HepG2 (cell line): Measurements from ENCODE around the gene PDZD2. TPM values are rescaled to one million over a fixed set of nuclear protein-coding genes. Genes with fewer than 3 reads are reported as not detected.

Experiments
- ATAC-seq: fragments of 200-7000 bp; cut with Tn5 transposase; 3 replicates; pipeline ENCODE4 v1.9.1; 2020; ENCODE audit warnings: mild to moderate bottlenecking, moderate library complexity
- BruUV-seq: library from RNA; stranded (reverse); fragments of 400-500 nt; replicated peaks from 2 replicates; lab custom pipeline; 2021; lab: Mats Ljungman, UMichigan
- CTCF ChIA-PET: fragments of 300-600 bp; formaldehyde crosslinking; extraction: SDS; loops from one replicate; lab custom pipeline; 2021; ENCODE audit warnings: low total read pairs, inconsistent platforms, low intra/inter-chr PET ratio; lab: Yijun Ruan, JAX
- POLR2A ChIA-PET: fragments of 350-600 bp; sonication (Branson Sonifier 250); formaldehyde crosslinking; loops from one replicate; lab custom pipeline; 2020; ENCODE audit warnings: antibody characterized with exemption, inconsistent platforms; lab: Yijun Ruan, JAX
- DNase-seq: peaks from one replicate; pipeline ENCODE4 v3.0.0-alpha.2; 2015; ENCODE audit warnings: low spot score
- FAIRE-seq: peaks from 3 replicates; lab custom pipeline; 2011; peaks lifted over from hg19 to GRCh38; lab: Jason Lieb, UNC
- H2AFZ ChIP-seq: one replicate; pipeline ENCODE4 v1.6.1; 2011; ENCODE audit warnings: low read length, inconsistent platforms
- H3K27ac ChIP-seq: fragments of 300-600 bp; 3 replicates; pipeline ENCODE4 v1.8.0; 2011; ENCODE audit warnings: mixed run types, mild to moderate bottlenecking, mixed read lengths, low read length, inconsistent platforms; ENCODE audit not compliant: insufficient read depth; ENCODE audit errors: extremely low read length
- H3K27me3 ChIP-seq, 2 experiments: fragments of 200-600 bp in 1 of 2; 2 replicates in 1 of 2; 3 replicates in 1 of 2; pipeline versions ENCODE4 v1.6.0 to v1.8.0; 2011; ENCODE audit warnings: low read length in 2 of 2, mild to moderate bottlenecking in 2 of 2, moderate library complexity in 2 of 2, inconsistent platforms in 1 of 2; ENCODE audit not compliant: insufficient read depth in 2 of 2, control insufficient read depth in 1 of 2
- H3K36me3 ChIP-seq, 2 experiments: fragments of 200-600 bp in 1 of 2; replicated peaks in 1 of 2; 2 replicates in 1 of 2; 3 replicates in 1 of 2; pipeline versions ENCODE4 v1.5.1 to v1.8.0; 2011; ENCODE audit warnings: low read length in 2 of 2, inconsistent platforms in 1 of 2; ENCODE audit not compliant: insufficient read depth in 2 of 2, control insufficient read depth in 1 of 2
- H3K4me1 ChIP-seq: 2 replicates; pipeline ENCODE4 v1.5.1; 2012; ENCODE audit warnings: low read length, inconsistent platforms; ENCODE audit not compliant: insufficient read depth
- H3K4me2 ChIP-seq: 2 replicates; pipeline ENCODE4 v1.6.0; 2011; ENCODE audit warnings: low read depth, low read length, inconsistent platforms
- H3K4me3 ChIP-seq, 3 experiments: fragments of 200-600 bp in 1 of 3; sonication (generic), shearing (Covaris generic) in 1 of 3; replicated peaks in 1 of 3; 2 replicates each; pipeline ENCODE4 v1.5.1; 2011 to 2016; ENCODE audit warnings: low read length in 3 of 3, inconsistent platforms in 2 of 3, low read depth in 2 of 3, mild to moderate bottlenecking in 2 of 3, control low read depth in 1 of 3, mixed read lengths in 1 of 3; ENCODE audit not compliant: insufficient read depth in 1 of 3
- H3K79me2 ChIP-seq: one replicate; pipeline ENCODE4 v1.6.1; 2011; ENCODE audit warnings: low read length, inconsistent platforms; ENCODE audit not compliant: insufficient read depth
- H3K9ac ChIP-seq: 2 replicates; pipeline ENCODE4 v1.6.0; 2011; ENCODE audit warnings: mild to moderate bottlenecking, low read depth, low read length, inconsistent platforms; ENCODE audit not compliant: insufficient read depth
- H3K9me3 ChIP-seq: 2 replicates; pipeline ENCODE4 v1.5.1; 2012; ENCODE audit warnings: mild to moderate bottlenecking, low read length
- H4K20me1 ChIP-seq: 2 replicates; pipeline ENCODE4 v1.6.0; 2011; ENCODE audit warnings: inconsistent platforms, mild to moderate bottlenecking, low read length, moderate library complexity; ENCODE audit not compliant: insufficient read depth
- KLF6 ChIP-seq: IDR thresholded peaks from 2 replicates; pipeline ENCODE4 v1.8.0; 2016; ENCODE audit warnings: missing biosample characterization, missing genetic modification reagents
- SMC3 ChIP-seq: IDR thresholded peaks from 2 replicates; pipeline ENCODE4 v1.6.1; 2011; ENCODE audit warnings: low read length, improper control_type of control experiment
- SRY ChIP-seq: sonication (generic); formaldehyde crosslinking; IDR thresholded peaks from 2 replicates; pipeline ENCODE4 v1.8.0; 2022; ENCODE audit warnings: mild to moderate bottlenecking, missing genetic modification reagents
- ZNF777 ChIP-seq: sonication (generic); formaldehyde crosslinking; IDR thresholded peaks from 2 replicates; pipeline ENCODE4 v1.4.0; 2020; ENCODE audit warnings: missing genetic modification reagents
- WGBS: methylation state at CpG from one replicate; pipeline ENCODE4 v1.1.6; 2017; ENCODE audit warnings: low lambda C conversion rate; 5-methylcytosine and 5-hydroxymethylcytosine counted together
- in situ Hi-C: cut with HindIII; loops from 2 replicates; pipeline ENCODE4 v1.10.0; 2017; ENCODE audit warnings: low pct_unique_long_range_greater_than_20kb; ENCODE audit not compliant: extremely low pct_ligation_motif_present
- intact Hi-C: fragments of 100-400 bp; cut with micrococcal nuclease; formaldehyde crosslinking; loops from one replicate; pipeline ENCODE4 v1.10.0; 2022; ENCODE audit not compliant: unreplicated experiment
- polyA plus RNA-seq, 8 experiments: library from polyadenylated mRNA; depleted of rRNA in 3 of 8; stranded (reverse) in 7 of 8; unstranded in 1 of 8; fragments of >200 nt; fragmentation: Illumina TruSeq in 4 of 8; extraction: Trizol in 4 of 8; gene quantifications; 2 replicates each; pipeline versions ENCODE4 v1.2.1 to v1.2.3, GENCODE V29; 2011 to 2016; ENCODE audit warnings: low read depth in 4 of 8, missing spikeins in 1 of 8, mixed read lengths in 1 of 8; ENCODE audit not compliant: insufficient read depth in 1 of 8
- total RNA-seq, 5 experiments: library from RNA; depleted of rRNA; stranded (reverse); fragments of >200 nt; fragmentation: Illumina TruSeq; extraction: Trizol; gene quantifications; 2 replicates each; pipeline ENCODE4 v1.2.3, GENCODE V29; 2016; ENCODE audit warnings: low read depth in 1 of 5
- TF ChIP-seq, protein P1 (sequence below): sonication (generic); formaldehyde crosslinking; conservative IDR thresholded peaks from 2 replicates; pipeline ENCODE4 v1.5.0; 2020; ENCODE audit warnings: missing genetic modification reagents
- TF ChIP-seq, protein P2 (sequence below): sonication (generic); formaldehyde crosslinking; IDR thresholded peaks from 2 replicates; pipeline ENCODE4 v1.5.0; 2020; ENCODE audit warnings: missing genetic modification reagents
- TF ChIP-seq, protein P3 (sequence below): sonication (generic); formaldehyde crosslinking; IDR thresholded peaks from 2 replicates; pipeline ENCODE4 v1.9.0; 2022; ENCODE audit warnings: missing genetic modification reagents, mild to moderate bottlenecking, borderline replicate concordance
- TF ChIP-seq, protein P4 (sequence below): fragments of 450-650 bp; IDR thresholded peaks from 2 replicates; pipeline ENCODE4 v1.6.1; 2016
- TF ChIP-seq, protein P5 (sequence below): IDR thresholded peaks from 2 replicates; pipeline ENCODE4 v1.6.1; 2012; ENCODE audit warnings: low read depth, low read length, improper control_type of control experiment
- TF ChIP-seq, protein P6 (sequence below): sonication (generic); formaldehyde crosslinking; IDR thresholded peaks from 2 replicates; pipeline ENCODE4 v1.5.1; 2020; ENCODE audit warnings: mild to moderate bottlenecking, missing genetic modification reagents, borderline replicate concordance

The PDZD2 gene
- total and polyA plus RNA-seq, 2 of the 13 experiments (the other 11 are each of a cell fraction or from before 2014, with no cell fraction given): 0.04 TPM; not detected in 1

DNA sequence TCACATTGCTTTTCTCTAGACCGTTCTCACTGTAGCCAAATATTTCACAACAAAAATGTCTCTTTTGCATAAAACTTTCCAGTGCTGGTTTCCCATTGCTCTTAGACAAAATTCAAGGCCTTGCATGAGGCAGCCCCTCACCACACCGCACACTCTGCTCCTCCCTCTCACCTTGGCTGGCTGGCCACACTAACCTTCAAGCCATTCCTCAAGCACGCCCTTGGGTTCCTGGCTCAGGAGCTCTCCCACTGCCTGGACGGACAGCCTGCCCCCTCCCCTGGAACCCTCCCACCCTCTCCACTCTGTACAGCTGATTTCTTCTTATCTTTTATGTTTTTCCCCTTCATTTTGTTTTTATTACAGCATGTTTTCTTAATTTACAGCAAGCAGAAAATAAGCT, 83.2 kb downstream of the PDZD2 start (continued):
- TF ChIP-seq, protein P1, sequence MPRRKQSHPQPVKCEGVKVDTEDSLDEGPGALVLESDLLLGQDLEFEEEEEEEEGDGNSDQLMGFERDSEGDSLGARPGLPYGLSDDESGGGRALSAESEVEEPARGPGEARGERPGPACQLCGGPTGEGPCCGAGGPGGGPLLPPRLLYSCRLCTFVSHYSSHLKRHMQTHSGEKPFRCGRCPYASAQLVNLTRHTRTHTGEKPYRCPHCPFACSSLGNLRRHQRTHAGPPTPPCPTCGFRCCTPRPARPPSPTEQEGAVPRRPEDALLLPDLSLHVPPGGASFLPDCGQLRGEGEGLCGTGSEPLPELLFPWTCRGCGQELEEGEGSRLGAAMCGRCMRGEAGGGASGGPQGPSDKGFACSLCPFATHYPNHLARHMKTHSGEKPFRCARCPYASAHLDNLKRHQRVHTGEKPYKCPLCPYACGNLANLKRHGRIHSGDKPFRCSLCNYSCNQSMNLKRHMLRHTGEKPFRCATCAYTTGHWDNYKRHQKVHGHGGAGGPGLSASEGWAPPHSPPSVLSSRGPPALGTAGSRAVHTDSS (CRISPR knock-in tag): no peak
- no peak for TF ChIP-seq ZNF777 (CRISPR knock-in tag)
- TF ChIP-seq, protein P2, sequence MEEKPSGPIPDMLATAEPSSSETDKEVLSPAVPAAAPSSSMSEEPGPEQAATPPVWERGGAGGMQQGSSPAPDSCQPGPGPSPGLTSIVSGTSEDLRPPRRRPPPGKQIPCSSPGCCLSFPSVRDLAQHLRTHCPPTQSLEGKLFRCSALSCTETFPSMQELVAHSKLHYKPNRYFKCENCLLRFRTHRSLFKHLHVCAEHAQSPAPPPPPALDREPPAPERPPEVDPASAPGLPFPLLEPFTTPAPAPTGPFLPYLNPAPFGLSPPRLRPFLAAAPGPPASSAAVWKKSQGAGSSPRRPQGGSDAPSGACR (CRISPR knock-in tag): no peak

DNA sequence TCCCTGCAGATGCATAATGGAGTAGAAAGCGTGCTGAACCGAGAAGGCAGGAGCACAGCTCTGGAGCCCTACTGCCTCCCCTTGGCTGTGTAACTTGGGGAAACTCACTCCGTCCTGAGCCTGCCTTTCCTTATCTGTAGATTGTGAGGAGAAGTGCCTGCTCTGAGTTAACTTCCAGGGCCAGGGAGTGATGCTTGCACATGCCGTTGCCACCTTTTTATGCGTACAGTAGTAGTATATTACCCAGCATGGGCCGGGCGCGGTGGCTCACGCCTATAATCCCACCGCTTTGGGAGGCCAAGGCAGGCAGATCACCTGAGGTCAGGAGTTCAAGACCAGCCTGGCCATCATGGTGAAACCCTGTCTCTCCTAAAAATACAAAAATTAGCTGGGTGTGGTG, 87.1 kb downstream of the PDZD2 start:
- Histone ChIP-seq H3K4me2 (no peak overlapping the region), H3K36me3 (no peaks in the 10 kb centered on the region), H4K20me1 (no peaks in the 10 kb centered on the region), H3K27ac (no peak overlapping the region), H2AFZ (no peak overlapping the region), H3K4me1 (no peaks in the 10 kb centered on the region), H3K79me2 (no peaks in the 10 kb centered on the region), H3K27me3 (0 out of 5 replicates have a peak, but pooled peaks cover 0 to 5% of the 10 kb centered on the region in 2 experiments), H3K9me3 (no peaks in the 10 kb centered on the region), H3K9ac (no peak overlapping the region), H3K4me3 (no peak overlapping the region)
- ChIA-PET POLR2A (no interaction called here), CTCF (no interaction called here)
- no peak for ATAC-seq
- intact Hi-C loops (no loop called here), in situ Hi-C loops (no loop called here)
- FAIRE-seq: no peak
- WGBS: 55% methylated on average over 9 of the region's 10 CpGs
- BruUV-seq: no TSS peak
- no peak for DNase-seq
- TF ChIP-seq, protein P3, sequence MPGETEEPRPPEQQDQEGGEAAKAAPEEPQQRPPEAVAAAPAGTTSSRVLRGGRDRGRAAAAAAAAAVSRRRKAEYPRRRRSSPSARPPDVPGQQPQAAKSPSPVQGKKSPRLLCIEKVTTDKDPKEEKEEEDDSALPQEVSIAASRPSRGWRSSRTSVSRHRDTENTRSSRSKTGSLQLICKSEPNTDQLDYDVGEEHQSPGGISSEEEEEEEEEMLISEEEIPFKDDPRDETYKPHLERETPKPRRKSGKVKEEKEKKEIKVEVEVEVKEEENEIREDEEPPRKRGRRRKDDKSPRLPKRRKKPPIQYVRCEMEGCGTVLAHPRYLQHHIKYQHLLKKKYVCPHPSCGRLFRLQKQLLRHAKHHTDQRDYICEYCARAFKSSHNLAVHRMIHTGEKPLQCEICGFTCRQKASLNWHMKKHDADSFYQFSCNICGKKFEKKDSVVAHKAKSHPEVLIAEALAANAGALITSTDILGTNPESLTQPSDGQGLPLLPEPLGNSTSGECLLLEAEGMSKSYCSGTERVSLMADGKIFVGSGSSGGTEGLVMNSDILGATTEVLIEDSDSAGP (CRISPR knock-in tag): no peak
- TF ChIP-seq SRY (CRISPR knock-in tag): no peak
- TF ChIP-seq, protein P4, sequence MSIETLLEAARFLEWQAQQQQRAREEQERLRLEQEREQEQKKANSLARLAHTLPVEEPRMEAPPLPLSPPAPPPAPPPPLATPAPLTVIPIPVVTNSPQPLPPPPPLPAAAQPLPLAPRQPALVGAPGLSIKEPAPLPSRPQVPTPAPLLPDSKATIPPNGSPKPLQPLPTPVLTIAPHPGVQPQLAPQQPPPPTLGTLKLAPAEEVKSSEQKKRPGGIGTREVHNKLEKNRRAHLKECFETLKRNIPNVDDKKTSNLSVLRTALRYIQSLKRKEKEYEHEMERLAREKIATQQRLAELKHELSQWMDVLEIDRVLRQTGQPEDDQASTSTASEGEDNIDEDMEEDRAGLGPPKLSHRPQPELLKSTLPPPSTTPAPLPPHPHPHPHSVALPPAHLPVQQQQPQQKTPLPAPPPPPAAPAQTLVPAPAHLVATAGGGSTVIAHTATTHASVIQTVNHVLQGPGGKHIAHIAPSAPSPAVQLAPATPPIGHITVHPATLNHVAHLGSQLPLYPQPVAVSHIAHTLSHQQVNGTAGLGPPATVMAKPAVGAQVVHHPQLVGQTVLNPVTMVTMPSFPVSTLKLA: no peak
- TF ChIP-seq, protein P5, sequence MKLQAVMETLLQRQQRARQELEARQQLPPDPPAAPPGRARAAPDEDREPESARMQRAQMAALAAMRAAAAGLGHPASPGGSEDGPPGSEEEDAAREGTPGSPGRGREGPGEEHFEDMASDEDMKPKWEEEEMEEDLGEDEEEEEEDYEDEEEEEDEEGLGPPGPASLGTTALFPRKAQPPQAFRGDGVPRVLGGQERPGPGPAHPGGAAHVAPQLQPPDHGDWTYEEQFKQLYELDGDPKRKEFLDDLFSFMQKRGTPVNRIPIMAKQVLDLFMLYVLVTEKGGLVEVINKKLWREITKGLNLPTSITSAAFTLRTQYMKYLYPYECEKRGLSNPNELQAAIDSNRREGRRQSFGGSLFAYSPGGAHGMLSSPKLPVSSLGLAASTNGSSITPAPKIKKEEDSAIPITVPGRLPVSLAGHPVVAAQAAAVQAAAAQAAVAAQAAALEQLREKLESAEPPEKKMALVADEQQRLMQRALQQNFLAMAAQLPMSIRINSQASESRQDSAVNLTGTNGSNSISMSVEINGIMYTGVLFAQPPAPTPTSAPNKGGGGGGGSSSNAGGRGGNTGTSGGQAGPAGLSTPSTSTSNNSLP: no peak
- TF ChIP-seq, protein P6, sequence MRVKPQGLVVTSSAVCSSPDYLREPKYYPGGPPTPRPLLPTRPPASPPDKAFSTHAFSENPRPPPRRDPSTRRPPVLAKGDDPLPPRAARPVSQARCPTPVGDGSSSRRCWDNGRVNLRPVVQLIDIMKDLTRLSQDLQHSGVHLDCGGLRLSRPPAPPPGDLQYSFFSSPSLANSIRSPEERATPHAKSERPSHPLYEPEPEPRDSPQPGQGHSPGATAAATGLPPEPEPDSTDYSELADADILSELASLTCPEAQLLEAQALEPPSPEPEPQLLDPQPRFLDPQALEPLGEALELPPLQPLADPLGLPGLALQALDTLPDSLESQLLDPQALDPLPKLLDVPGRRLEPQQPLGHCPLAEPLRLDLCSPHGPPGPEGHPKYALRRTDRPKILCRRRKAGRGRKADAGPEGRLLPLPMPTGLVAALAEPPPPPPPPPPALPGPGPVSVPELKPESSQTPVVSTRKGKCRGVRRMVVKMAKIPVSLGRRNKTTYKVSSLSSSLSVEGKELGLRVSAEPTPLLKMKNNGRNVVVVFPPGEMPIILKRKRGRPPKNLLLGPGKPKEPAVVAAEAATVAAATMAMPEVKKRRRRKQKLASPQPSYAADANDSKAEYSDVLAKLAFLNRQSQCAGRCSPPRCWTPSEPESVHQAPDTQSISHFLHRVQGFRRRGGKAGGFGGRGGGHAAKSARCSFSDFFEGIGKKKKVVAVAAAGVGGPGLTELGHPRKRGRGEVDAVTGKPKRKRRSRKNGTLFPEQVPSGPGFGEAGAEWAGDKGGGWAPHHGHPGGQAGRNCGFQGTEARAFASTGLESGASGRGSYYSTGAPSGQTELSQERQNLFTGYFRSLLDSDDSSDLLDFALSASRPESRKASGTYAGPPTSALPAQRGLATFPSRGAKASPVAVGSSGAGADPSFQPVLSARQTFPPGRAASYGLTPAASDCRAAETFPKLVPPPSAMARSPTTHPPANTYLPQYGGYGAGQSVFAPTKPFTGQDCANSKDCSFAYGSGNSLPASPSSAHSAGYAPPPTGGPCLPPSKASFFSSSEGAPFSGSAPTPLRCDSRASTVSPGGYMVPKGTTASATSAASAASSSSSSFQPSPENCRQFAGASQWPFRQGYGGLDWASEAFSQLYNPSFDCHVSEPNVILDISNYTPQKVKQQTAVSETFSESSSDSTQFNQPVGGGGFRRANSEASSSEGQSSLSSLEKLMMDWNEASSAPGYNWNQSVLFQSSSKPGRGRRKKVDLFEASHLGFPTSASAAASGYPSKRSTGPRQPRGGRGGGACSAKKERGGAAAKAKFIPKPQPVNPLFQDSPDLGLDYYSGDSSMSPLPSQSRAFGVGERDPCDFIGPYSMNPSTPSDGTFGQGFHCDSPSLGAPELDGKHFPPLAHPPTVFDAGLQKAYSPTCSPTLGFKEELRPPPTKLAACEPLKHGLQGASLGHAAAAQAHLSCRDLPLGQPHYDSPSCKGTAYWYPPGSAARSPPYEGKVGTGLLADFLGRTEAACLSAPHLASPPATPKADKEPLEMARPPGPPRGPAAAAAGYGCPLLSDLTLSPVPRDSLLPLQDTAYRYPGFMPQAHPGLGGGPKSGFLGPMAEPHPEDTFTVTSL (CRISPR knock-in tag): no peak
- TF ChIP-seq SMC3: no peak
- no peak for TF ChIP-seq KLF6 (CRISPR knock-in tag)
